HepG2 (cell line): ENCODE measurements around the gene DENND2A. TPM values are rescaled to one million over a fixed set of nuclear protein-coding genes. Genes with fewer than 3 reads are reported as not detected.

Experiments
- ATAC-seq: fragments of 200-7000 bp; cut with Tn5 transposase; 3 replicates; pipeline ENCODE4 v1.9.1; 2020; ENCODE audit warnings: mild to moderate bottlenecking, moderate library complexity
- BruUV-seq: library from RNA; stranded (reverse); fragments of 400-500 nt; replicated peaks from 2 replicates; lab custom pipeline; 2021; lab: Mats Ljungman, UMichigan
- CTCF ChIA-PET: fragments of 300-600 bp; formaldehyde crosslinking; extraction: SDS; loops from one replicate; lab custom pipeline; 2021; ENCODE audit warnings: low total read pairs, inconsistent platforms, low intra/inter-chr PET ratio; lab: Yijun Ruan, JAX
- POLR2A ChIA-PET: fragments of 350-600 bp; sonication (Branson Sonifier 250); formaldehyde crosslinking; loops from one replicate; lab custom pipeline; 2020; ENCODE audit warnings: antibody characterized with exemption, inconsistent platforms; lab: Yijun Ruan, JAX
- DNase-seq: peaks from one replicate; pipeline ENCODE4 v3.0.0-alpha.2; 2015; ENCODE audit warnings: low spot score
- FAIRE-seq: peaks from 3 replicates; lab custom pipeline; 2011; peaks lifted over from hg19 to GRCh38; lab: Jason Lieb, UNC
- H2AFZ ChIP-seq: one replicate; pipeline ENCODE4 v1.6.1; 2011; ENCODE audit warnings: low read length, inconsistent platforms
- H3K27ac ChIP-seq: fragments of 300-600 bp; 3 replicates; pipeline ENCODE4 v1.8.0; 2011; ENCODE audit warnings: mixed run types, mild to moderate bottlenecking, mixed read lengths, low read length, inconsistent platforms; ENCODE audit not compliant: insufficient read depth; ENCODE audit errors: extremely low read length
- H3K27me3 ChIP-seq, 2 experiments: fragments of 200-600 bp in 1 of 2; 2 replicates in 1 of 2; 3 replicates in 1 of 2; pipeline versions ENCODE4 v1.6.0 to v1.8.0; 2011; ENCODE audit warnings: low read length in 2 of 2, mild to moderate bottlenecking in 2 of 2, moderate library complexity in 2 of 2, inconsistent platforms in 1 of 2; ENCODE audit not compliant: insufficient read depth in 2 of 2, control insufficient read depth in 1 of 2
- H3K36me3 ChIP-seq, 2 experiments: fragments of 200-600 bp in 1 of 2; replicated peaks in 1 of 2; 2 replicates in 1 of 2; 3 replicates in 1 of 2; pipeline versions ENCODE4 v1.5.1 to v1.8.0; 2011; ENCODE audit warnings: low read length in 2 of 2, inconsistent platforms in 1 of 2; ENCODE audit not compliant: insufficient read depth in 2 of 2, control insufficient read depth in 1 of 2
- H3K4me1 ChIP-seq: 2 replicates; pipeline ENCODE4 v1.5.1; 2012; ENCODE audit warnings: low read length, inconsistent platforms; ENCODE audit not compliant: insufficient read depth
- H3K4me2 ChIP-seq: 2 replicates; pipeline ENCODE4 v1.6.0; 2011; ENCODE audit warnings: low read depth, low read length, inconsistent platforms
- H3K4me3 ChIP-seq, 3 experiments: fragments of 200-600 bp in 1 of 3; sonication (generic), shearing (Covaris generic) in 1 of 3; replicated peaks in 1 of 3; 2 replicates each; pipeline ENCODE4 v1.5.1; 2011 to 2016; ENCODE audit warnings: low read length in 3 of 3, inconsistent platforms in 2 of 3, low read depth in 2 of 3, mild to moderate bottlenecking in 2 of 3, control low read depth in 1 of 3, mixed read lengths in 1 of 3; ENCODE audit not compliant: insufficient read depth in 1 of 3
- H3K79me2 ChIP-seq: one replicate; pipeline ENCODE4 v1.6.1; 2011; ENCODE audit warnings: low read length, inconsistent platforms; ENCODE audit not compliant: insufficient read depth
- H3K9ac ChIP-seq: 2 replicates; pipeline ENCODE4 v1.6.0; 2011; ENCODE audit warnings: mild to moderate bottlenecking, low read depth, low read length, inconsistent platforms; ENCODE audit not compliant: insufficient read depth
- H3K9me3 ChIP-seq: 2 replicates; pipeline ENCODE4 v1.5.1; 2012; ENCODE audit warnings: mild to moderate bottlenecking, low read length
- H4K20me1 ChIP-seq: 2 replicates; pipeline ENCODE4 v1.6.0; 2011; ENCODE audit warnings: inconsistent platforms, mild to moderate bottlenecking, low read length, moderate library complexity; ENCODE audit not compliant: insufficient read depth
- BCL3 ChIP-seq: sonication (generic); formaldehyde crosslinking; IDR thresholded peaks from 2 replicates; pipeline ENCODE4 v1.5.1; 2020; ENCODE audit warnings: mild to moderate bottlenecking, missing genetic modification reagents, moderate library complexity
- GABPA ChIP-seq, 2 experiments: IDR thresholded peaks; 2 replicates each; pipeline ENCODE4 v1.6.1; 2011 to 2016; ENCODE audit warnings: low read depth in 2 of 2, low read length in 1 of 2, missing biosample characterization in 1 of 2, missing genetic modification characterization in 1 of 2
- MYPOP ChIP-seq: sonication (generic); formaldehyde crosslinking; IDR thresholded peaks from 2 replicates; pipeline ENCODE4 v1.8.1; 2023; ENCODE audit warnings: mild to moderate bottlenecking, moderate library complexity, missing genetic modification reagents
- ZKSCAN1 ChIP-seq: fragments of 150-350 bp; IDR thresholded peaks from 2 replicates; pipeline ENCODE4 v1.6.1; 2014; ENCODE audit warnings: low read length
- WGBS: methylation state at CpG from one replicate; pipeline ENCODE4 v1.1.6; 2017; ENCODE audit warnings: low lambda C conversion rate; 5-methylcytosine and 5-hydroxymethylcytosine counted together
- in situ Hi-C: cut with HindIII; loops from 2 replicates; pipeline ENCODE4 v1.10.0; 2017; ENCODE audit warnings: low pct_unique_long_range_greater_than_20kb; ENCODE audit not compliant: extremely low pct_ligation_motif_present
- intact Hi-C: fragments of 100-400 bp; cut with micrococcal nuclease; formaldehyde crosslinking; loops from one replicate; pipeline ENCODE4 v1.10.0; 2022; ENCODE audit not compliant: unreplicated experiment
- polyA plus RNA-seq, 8 experiments: library from polyadenylated mRNA; depleted of rRNA in 3 of 8; stranded (reverse) in 7 of 8; unstranded in 1 of 8; fragments of >200 nt; fragmentation: Illumina TruSeq in 4 of 8; extraction: Trizol in 4 of 8; gene quantifications; 2 replicates each; pipeline versions ENCODE4 v1.2.1 to v1.2.3, GENCODE V29; 2011 to 2016; ENCODE audit warnings: low read depth in 4 of 8, missing spikeins in 1 of 8, mixed read lengths in 1 of 8; ENCODE audit not compliant: insufficient read depth in 1 of 8
- total RNA-seq, 5 experiments: library from RNA; depleted of rRNA; stranded (reverse); fragments of >200 nt; fragmentation: Illumina TruSeq; extraction: Trizol; gene quantifications; 2 replicates each; pipeline ENCODE4 v1.2.3, GENCODE V29; 2016; ENCODE audit warnings: low read depth in 1 of 5

Gene DENND2A
- total and polyA plus RNA-seq, 2 of the 13 experiments (the other 11 are each of a cell fraction or from before 2014, with no cell fraction given) = not detected

- TF ChIP-seq GABPA (IDR thresholded peaks at IDR 0.05; ENCODE audit: low read depth, low read length) = no peak
- no peak for TF ChIP-seq GABPA (CRISPR knock-in tag; IDR thresholded peaks at IDR 0.05; ENCODE audit: low read depth)
Measured at GRCh38 chr7:140587243-140587642, 53.4 kb downstream of the DENND2A start (continued).

GRCh38 chr7:140586516-140586915, 54.1 kb downstream of the DENND2A start:
- H3K36me3 ChIP-seq = no peaks in the 10 kb centered on the region
- no peaks in the 10 kb centered on the region for H3K9me3 ChIP-seq
- in situ Hi-C loops (no loop called here), intact Hi-C loops (no loop called here)
- no peak overlapping the region for H3K27ac ChIP-seq
- no peak overlapping the region for H2AFZ ChIP-seq
- no peaks in the 10 kb centered on the region for H4K20me1 ChIP-seq
- H3K9ac ChIP-seq = no peak overlapping the region
- ATAC-seq = no peak
- peaks cover 9% of the 10 kb centered on the region for H3K4me1 ChIP-seq
- BruUV-seq = no TSS peak
- H3K4me2 ChIP-seq = no peak overlapping the region
- TF ChIP-seq ZKSCAN1 = no peak
- TF ChIP-seq MYPOP = no peak
- no peak for TF ChIP-seq BCL3 (CRISPR knock-in tag)
- TF ChIP-seq, all 625 proteins: peak for 0
- 32% methylated on average over 3 of the region's 3 CpGs for WGBS
- no peak overlapping the region for H3K4me3 ChIP-seq
- H3K27me3 ChIP-seq = peaks cover under 1 to 5% of the 10 kb centered on the region in 2 experiments; a peak in 1 of 5 replicates
- DNase-seq (no peak), FAIRE-seq (no peak)
- H3K79me2 ChIP-seq = no peaks in the 10 kb centered on the region
- CTCF ChIA-PET = no interaction called here
- POLR2A ChIA-PET = no interaction called here
